NCI-H1417 treated with DMSO at 0.1 percent for 48 hours (cell line): ENCODE results near the gene MLLT6.

Source experiments
- DNase-seq: peaks from one replicate; lab custom pipeline; 2025; lab: John Stamatoyannopoulos, UW

MLLT6 gene

GRCh38 chr17:38674749-38675615 lies 30.1 kb upstream of the MLLT6 start, which contains the start of gene EPOP:
Gene EPOP (minus strand): TSS chr17:38674957. CDS start chr17:38674495, 462 bp downstream.
- DNase-seq, result peak; percentile 71

GRCh38 chr17:38676706-38677504 lies 28.2 kb upstream of the MLLT6 start:
- DNase-seq, result peak; percentile 33

- no peak for DNase-seq
Measured at GRCh38 chr17:38677819-38678218, 27.3 kb upstream of the MLLT6 start.

- no peak for DNase-seq
Measured at GRCh38 chr17:38681096-38681495, 24.0 kb upstream of the MLLT6 start.

- no peak for DNase-seq
Measured at GRCh38 chr17:38685491-38685890, 19.6 kb upstream of the MLLT6 start.

GRCh38 chr17:38687286-38687685 lies 17.8 kb upstream of the MLLT6 start:
- no peak for DNase-seq

- no peak for DNase-seq
Measured at GRCh38 chr17:38690386-38690785, 14.7 kb upstream of the MLLT6 start.

- DNase-seq, result no peak
Measured at GRCh38 chr17:38691154-38691553, 13.9 kb upstream of the MLLT6 start.

GRCh38 chr17:38693700-38694329 lies 11.3 kb upstream of the MLLT6 start:
- no peak for DNase-seq

GRCh38 chr17:38697061-38697820 lies 7.8 kb upstream of the MLLT6 start:
- DNase-seq, result no peak

- DNase-seq, result no peak
Measured at GRCh38 chr17:38698760-38699159, 6.3 kb upstream of the MLLT6 start.

GRCh38 chr17:38701504-38702165 lies 3.4 kb upstream of the MLLT6 start:
- no peak for DNase-seq

- DNase-seq, result peak; percentile 37
Measured at GRCh38 chr17:38702166-38702915, 2.7 kb upstream of the MLLT6 start.

GRCh38 chr17:38702916-38703741 lies 1.9 kb upstream of the MLLT6 start:
- no peak for DNase-seq

- DNase-seq, result peak; percentile 59
Measured at GRCh38 chr17:38703742-38704605, 1.1 kb upstream of the MLLT6 start.

- DNase-seq, result no peak
Measured at GRCh38 chr17:38705523-38705802, 390 bp downstream of the MLLT6 start.

- DNase-seq, result no peak
Measured at GRCh38 chr17:38705803-38706504, 881 bp downstream of the MLLT6 start.
